Left lung (tissue), 10 donors: Measurements from ENCODE around the gene CMTM4. TPM values are rescaled to one million over a fixed set of nuclear protein-coding genes. Genes with fewer than 3 reads are reported as not detected.
A peak's percentile ranks its signal among the peaks of the same experiment; 100 is the strongest.

Experiments used
- ATAC-seq: fragments of 200-7000 bp; cut with Tn5 transposase; one replicate; pipeline ENCODE4 v1.9.1; 2020; ENCODE audit warnings: moderate library complexity
- DNase-seq, 4 donors: peaks; one replicate each; pipeline ENCODE4 v3.0.0-alpha.2; 2013 to 2020
- H3K27ac ChIP-seq, 2 donors: fragments of 200-600 bp; sonication (generic) in 1 of 2; one replicate each; pipeline versions ENCODE4 v1.5.0 to v1.8.0; 2020 to 2021
- H3K27me3 ChIP-seq, 2 donors: fragments of 200-600 bp; sonication (generic) in 1 of 2; one replicate each; pipeline versions ENCODE4 v1.5.0 to v1.8.0; 2020 to 2021
- H3K36me3 ChIP-seq, 2 donors: fragments of 200-600 bp; sonication (generic) in 1 of 2; one replicate each; pipeline versions ENCODE4 v1.5.0 to v1.8.0; 2020 to 2021
- H3K4me1 ChIP-seq, 2 donors: fragments of 200-600 bp; one replicate each; pipeline ENCODE4 v1.8.0; 2021
- H3K4me3 ChIP-seq, 2 donors: fragments of 200-600 bp; sonication (generic) in 1 of 2; one replicate each; pipeline versions ENCODE4 v1.5.0 to v1.8.0; 2020 to 2021; ENCODE audit warnings: mild to moderate bottlenecking in 1 of 2
- H3K9me3 ChIP-seq, 2 donors: fragments of 200-600 bp; sonication (generic) in 1 of 2; one replicate each; pipeline versions ENCODE4 v1.5.0 to v1.8.0; 2020 to 2021
- intact Hi-C, 2 donors: fragments of 100-400 bp; cut with DNase I; formaldehyde crosslinking; loops; one replicate each; pipeline versions ENCODE4 v1.11.2 to v1.14.2; 2022
- polyA plus RNA-seq, 6 donors: library from polyadenylated mRNA; unstranded; fragments of 120-200 nt; gene quantifications; one replicate each; pipeline ENCODE4 v1.2.1, GENCODE V29; 2013; ENCODE audit not compliant: insufficient read length in 6 of 6
- total RNA-seq, 2 donors: library from RNA; stranded (reverse); fragmentation: NEBNext Ultra II Directional; extraction: Animal tissue kit (Norgen Biotek cat#: 25700); gene quantifications; one replicate each; pipeline ENCODE4 v1.2.1, GENCODE V29; 2021
- TF ChIP-seq, protein P1 (sequence below), 2 donors: fragments of 200-600 bp; sonication (generic) in 1 of 2; IDR thresholded peaks; one replicate each; pipeline versions ENCODE4 v1.5.0 to v1.8.0; 2021; ENCODE audit warnings: antibody characterized with exemption in 2 of 2
- donor health status: DM: no; HTN: yes; CAD: no.
- donor health status: DM: no; HTN: no; CAD: no.

CMTM4 gene
- total and polyA plus RNA-seq, 8 donors, result 25.2 to 72.3 (median 34.6) TPM

DNA sequence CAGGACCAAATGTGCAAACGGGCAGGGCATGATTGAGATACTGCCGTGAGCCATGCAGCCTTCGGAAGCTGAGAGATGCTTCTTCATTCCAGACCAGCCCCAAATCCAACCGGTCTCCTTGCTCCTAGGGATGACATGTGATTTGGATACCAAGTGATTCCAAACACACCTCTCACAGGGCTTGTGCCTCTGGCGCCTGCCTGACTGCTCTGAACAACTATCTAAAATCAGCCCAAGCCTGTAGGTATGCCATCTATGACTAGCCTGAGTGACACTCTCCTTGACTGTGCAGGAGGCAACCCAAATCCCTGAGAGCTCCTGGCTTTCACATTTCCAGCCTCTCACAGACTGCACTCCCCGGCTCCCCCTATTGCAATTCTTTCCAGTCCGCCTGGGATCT, 34.6 kb upstream of the CMTM4 start:
- TF ChIP-seq, protein P1, sequence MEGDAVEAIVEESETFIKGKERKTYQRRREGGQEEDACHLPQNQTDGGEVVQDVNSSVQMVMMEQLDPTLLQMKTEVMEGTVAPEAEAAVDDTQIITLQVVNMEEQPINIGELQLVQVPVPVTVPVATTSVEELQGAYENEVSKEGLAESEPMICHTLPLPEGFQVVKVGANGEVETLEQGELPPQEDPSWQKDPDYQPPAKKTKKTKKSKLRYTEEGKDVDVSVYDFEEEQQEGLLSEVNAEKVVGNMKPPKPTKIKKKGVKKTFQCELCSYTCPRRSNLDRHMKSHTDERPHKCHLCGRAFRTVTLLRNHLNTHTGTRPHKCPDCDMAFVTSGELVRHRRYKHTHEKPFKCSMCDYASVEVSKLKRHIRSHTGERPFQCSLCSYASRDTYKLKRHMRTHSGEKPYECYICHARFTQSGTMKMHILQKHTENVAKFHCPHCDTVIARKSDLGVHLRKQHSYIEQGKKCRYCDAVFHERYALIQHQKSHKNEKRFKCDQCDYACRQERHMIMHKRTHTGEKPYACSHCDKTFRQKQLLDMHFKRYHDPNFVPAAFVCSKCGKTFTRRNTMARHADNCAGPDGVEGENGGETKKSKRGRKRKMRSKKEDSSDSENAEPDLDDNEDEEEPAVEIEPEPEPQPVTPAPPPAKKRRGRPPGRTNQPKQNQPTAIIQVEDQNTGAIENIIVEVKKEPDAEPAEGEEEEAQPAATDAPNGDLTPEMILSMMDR (IDR thresholded peaks at IDR 0.05), result no peak
- Histone ChIP-seq H3K9me3 (no peaks in the 10 kb centered on the region), H3K36me3 (peaks cover 3 to 94% of the 10 kb centered on the region in 2 donors), H3K4me1 (peaks cover 0 to 16% of the 10 kb centered on the region in 2 donors), H3K27me3 (no peaks in the 10 kb centered on the region), H3K27ac (no peak overlapping the region), H3K4me3 (no peak overlapping the region)
- intact Hi-C loops, result no loop called here
- DNase-seq, result no peak
- no peak for ATAC-seq

DNA sequence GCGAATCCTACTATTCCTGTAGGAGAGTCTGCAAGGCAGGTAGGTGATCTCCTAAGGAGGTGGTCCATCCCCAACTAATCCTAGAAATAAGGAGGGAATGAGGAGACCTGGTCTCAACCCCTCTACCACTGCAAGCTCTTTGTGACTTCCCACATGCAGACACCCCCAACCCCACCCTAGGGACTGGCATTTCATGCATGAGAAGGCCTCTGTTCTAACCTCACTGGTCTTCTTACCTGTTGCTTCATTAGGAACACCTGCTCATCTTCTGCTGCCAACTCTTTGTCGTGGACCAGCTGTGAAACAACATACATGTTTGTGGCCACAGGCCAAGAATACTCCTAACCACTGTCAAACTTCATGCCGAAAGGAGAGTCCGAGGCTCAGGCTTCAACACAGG, 32.3 kb upstream of the CMTM4 start:
- Histone ChIP-seq H3K4me1 (peaks cover 0 to 16% of the 10 kb centered on the region in 2 donors), H3K27ac (peak overlapping the region in 1 of 2 donors; percentile 45), H3K36me3 (peaks cover 3 to 94% of the 10 kb centered on the region in 2 donors), H3K4me3 (no peak overlapping the region), H3K27me3 (no peaks in the 10 kb centered on the region), H3K9me3 (no peaks in the 10 kb centered on the region)
- DNase-seq (no peak), ATAC-seq (no peak)
- intact Hi-C loops, result no loop called here
- TF ChIP-seq, protein P1 (IDR thresholded peaks at IDR 0.05), result no peak

DNA sequence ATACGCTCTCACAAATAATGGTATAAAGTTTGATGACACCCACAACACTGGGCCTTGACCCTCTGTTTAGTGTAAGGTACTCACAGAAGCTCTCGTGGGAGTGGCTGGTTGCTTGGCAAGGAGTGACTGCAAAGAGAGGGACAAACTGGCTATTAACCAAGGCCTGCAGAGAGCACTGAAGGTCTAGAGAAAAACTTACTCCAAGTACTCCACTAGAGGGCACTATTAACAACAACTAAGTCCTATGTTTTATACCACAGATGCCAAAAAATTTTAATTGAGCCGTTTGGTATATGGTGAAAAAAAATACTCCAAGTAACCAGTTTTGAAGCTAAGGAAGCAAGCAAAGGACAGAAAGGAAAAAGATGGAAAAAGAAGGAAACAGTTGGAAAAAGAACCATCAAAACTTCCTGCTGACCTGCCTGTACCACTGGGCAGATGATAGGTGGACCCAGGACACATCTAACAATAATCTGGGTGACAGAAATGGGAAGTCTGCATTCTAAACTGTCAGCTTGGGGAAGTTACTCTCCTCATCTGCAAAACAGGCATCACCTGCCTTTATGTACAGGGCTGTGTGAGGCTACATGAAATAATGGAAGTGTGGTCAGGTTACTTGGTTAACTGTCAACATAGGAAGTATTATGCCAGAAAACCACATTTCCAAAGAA, 31.7 kb upstream of the CMTM4 start:
- H3K27me3 ChIP-seq, result no peaks in the 10 kb centered on the region
- peak overlapping the region in 1 of 2 donors; percentile 45 for H3K27ac ChIP-seq
- H3K4me3 ChIP-seq, result no peak overlapping the region
- DNase-seq (peak in 1 of 4 donors; percentile 58), ATAC-seq (peak; percentile 92)
- H3K36me3 ChIP-seq, result peaks cover 3 to 94% of the 10 kb centered on the region in 2 donors
- no peaks in the 10 kb centered on the region for H3K9me3 ChIP-seq
- H3K4me1 ChIP-seq, result peaks cover 0 to 16% of the 10 kb centered on the region in 2 donors
- TF ChIP-seq, protein P1 (IDR thresholded peaks at IDR 0.05), result peak; percentile 66 to 73
- intact Hi-C loops, result no loop called here

DNA sequence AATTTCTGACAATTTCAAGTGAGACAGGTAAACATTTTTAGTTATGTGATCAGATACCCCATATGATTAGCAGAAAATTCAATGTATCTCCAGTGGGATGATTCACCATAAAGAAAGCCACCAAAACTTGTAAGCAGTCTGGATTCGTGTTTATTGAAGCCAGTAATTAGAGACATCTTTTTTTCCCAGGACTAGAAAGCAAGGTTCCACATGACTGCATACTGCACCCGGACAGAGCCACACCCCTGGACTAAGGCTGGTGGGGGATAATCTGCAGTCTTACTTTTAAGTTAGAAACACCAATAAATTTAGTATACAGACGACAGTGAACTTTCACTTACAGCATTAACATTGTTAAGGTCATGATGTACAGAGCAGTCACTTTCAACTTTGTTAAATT, 24.2 kb upstream of the CMTM4 start:
- no peak for DNase-seq
- TF ChIP-seq, protein P1 (IDR thresholded peaks at IDR 0.05), result no peak
- Histone ChIP-seq H3K4me1 (no peaks in the 10 kb centered on the region), H3K27ac (no peak overlapping the region), H3K9me3 (no peaks in the 10 kb centered on the region), H3K4me3 (no peak overlapping the region), H3K27me3 (no peaks in the 10 kb centered on the region), H3K36me3 (peaks cover 0 to 71% of the 10 kb centered on the region in 2 donors)
- intact Hi-C loops, result no loop called here
- ATAC-seq, result no peak

DNA sequence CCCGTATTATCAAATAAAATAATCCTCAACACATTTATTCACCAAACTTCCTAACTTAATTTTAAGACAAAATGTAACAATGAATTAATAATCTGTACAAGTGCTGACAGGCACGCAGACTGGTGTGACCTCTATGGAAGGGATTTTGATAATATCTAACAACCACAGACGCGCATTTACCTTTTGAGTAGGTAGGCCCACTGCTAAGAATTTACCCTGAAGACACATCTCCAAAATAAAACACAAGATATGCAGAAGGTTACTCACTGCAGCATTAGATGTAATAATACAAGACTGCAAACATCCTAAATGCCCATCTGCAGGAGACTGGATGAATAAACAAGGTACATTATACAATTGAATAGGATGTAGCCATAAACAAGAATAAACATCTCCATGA, 22.7 kb upstream of the CMTM4 start:
- intact Hi-C loops, result no loop called here
- TF ChIP-seq, protein P1 (IDR thresholded peaks at IDR 0.05), result no peak
- H3K9me3 ChIP-seq, result no peaks in the 10 kb centered on the region

More for the DNA sequence above, 22.7 kb upstream of the CMTM4 start:
- Histone ChIP-seq H3K4me3 (no peak overlapping the region), H3K27me3 (no peaks in the 10 kb centered on the region), H3K4me1 (no peaks in the 10 kb centered on the region), H3K27ac (no peak overlapping the region), H3K36me3 (peaks cover 0 to 56% of the 10 kb centered on the region in 2 donors)
- DNase-seq (no peak), ATAC-seq (no peak)
